Astrocyte (in vitro differentiated cells and primary cell): Measurements from ENCODE around the gene ENTHD1. TPM values are rescaled to one million over a fixed set of nuclear protein-coding genes. Genes with fewer than 3 reads are reported as not detected.

Experiments
- DNase-seq: peaks from one replicate; pipeline ENCODE4 v3.0.0-alpha.2; 2010; ENCODE audit warnings: low read depth
- FAIRE-seq: peaks from 2 replicates; lab custom pipeline; 2011; peaks lifted over from hg19 to GRCh38; lab: Jason Lieb, UNC
- H2AFZ ChIP-seq: 2 replicates; pipeline ENCODE4 v1.6.0; 2012; ENCODE audit warnings: low read depth, low read length, inconsistent platforms
- H3K27ac ChIP-seq: 2 replicates; pipeline ENCODE4 v1.5.1; 2011; ENCODE audit warnings: low read depth, low read length, inconsistent platforms
- H3K27me3 ChIP-seq: 2 replicates; pipeline ENCODE4 v1.6.0; 2011; ENCODE audit warnings: low read length, inconsistent platforms; ENCODE audit not compliant: insufficient read depth
- H3K36me3 ChIP-seq: 2 replicates; pipeline ENCODE4 v1.5.1; 2011; ENCODE audit warnings: low read length, inconsistent platforms; ENCODE audit not compliant: insufficient read depth
- H3K4me1 ChIP-seq: 2 replicates; pipeline ENCODE4 v1.5.1; 2011; ENCODE audit warnings: low read length, inconsistent platforms; ENCODE audit not compliant: insufficient read depth
- H3K4me2 ChIP-seq: 2 replicates; pipeline ENCODE4 v1.6.0; 2012; ENCODE audit warnings: low read length, inconsistent platforms
- H3K4me3 ChIP-seq: 2 replicates; pipeline ENCODE4 v1.5.1; 2011; ENCODE audit warnings: low read depth, mild to moderate bottlenecking, low read length, inconsistent platforms; ENCODE audit not compliant: insufficient read depth
- H3K79me2 ChIP-seq: 2 replicates; pipeline ENCODE4 v1.6.0; 2012; ENCODE audit warnings: mild to moderate bottlenecking, low read length, inconsistent platforms; ENCODE audit not compliant: insufficient read depth
- H3K9ac ChIP-seq: 2 replicates; pipeline ENCODE4 v1.6.0; 2012; ENCODE audit warnings: mild to moderate bottlenecking, low read length, inconsistent platforms
- H3K9me3 ChIP-seq: 2 replicates; pipeline ENCODE4 v1.5.1; 2012; ENCODE audit warnings: low read depth, mild to moderate bottlenecking, low read length, inconsistent platforms; ENCODE audit not compliant: insufficient read depth
- H4K20me1 ChIP-seq: 2 replicates; pipeline ENCODE4 v1.6.0; 2012; ENCODE audit warnings: low read length, inconsistent platforms; ENCODE audit not compliant: insufficient read depth
- H3K27ac Mint-ChIP-seq: one replicate; pipeline ENCODE4 v1.8.0; 2021; ENCODE audit warnings: mild to moderate bottlenecking, mixed read lengths; ENCODE audit not compliant: unreplicated experiment
- H3K27me3 Mint-ChIP-seq: one replicate; pipeline ENCODE4 v1.8.0; 2021; ENCODE audit warnings: low read depth, mixed read lengths; ENCODE audit not compliant: unreplicated experiment
- H3K36me3 Mint-ChIP-seq: one replicate; pipeline ENCODE4 v1.8.0; 2021; ENCODE audit warnings: low read depth, mixed read lengths; ENCODE audit not compliant: unreplicated experiment
- H3K4me1 Mint-ChIP-seq: one replicate; pipeline ENCODE4 v1.8.0; 2021; ENCODE audit warnings: low read depth, mixed read lengths; ENCODE audit not compliant: unreplicated experiment
- H3K4me3 Mint-ChIP-seq: one replicate; pipeline ENCODE4 v1.8.0; 2021; ENCODE audit warnings: mild to moderate bottlenecking, moderate library complexity, mixed read lengths; ENCODE audit not compliant: unreplicated experiment
- H3K9me3 Mint-ChIP-seq: one replicate; pipeline ENCODE4 v1.8.0; 2021; ENCODE audit warnings: mild to moderate bottlenecking, mixed read lengths; ENCODE audit not compliant: unreplicated experiment
- EZH2 ChIP-seq: IDR thresholded peaks from 2 replicates; pipeline ENCODE4 v1.6.1; 2012; ENCODE audit warnings: mild to moderate bottlenecking, low read length, inconsistent platforms; ENCODE audit not compliant: insufficient read depth
- total RNA-seq: library from RNA; stranded (reverse); gene quantifications from 2 replicates; pipeline ENCODE4 v1.2.1, GENCODE V29; 2021
- TF ChIP-seq, protein P1 (sequence below): IDR thresholded peaks from 2 replicates; pipeline ENCODE4 v1.5.1; 2011; ENCODE audit warnings: low read depth, mild to moderate bottlenecking, inconsistent platforms, low read length, moderate library complexity; ENCODE audit not compliant: insufficient read depth

The ENTHD1 gene
- total RNA-seq, 1 donor from 2014 or later = not detected

DNA sequence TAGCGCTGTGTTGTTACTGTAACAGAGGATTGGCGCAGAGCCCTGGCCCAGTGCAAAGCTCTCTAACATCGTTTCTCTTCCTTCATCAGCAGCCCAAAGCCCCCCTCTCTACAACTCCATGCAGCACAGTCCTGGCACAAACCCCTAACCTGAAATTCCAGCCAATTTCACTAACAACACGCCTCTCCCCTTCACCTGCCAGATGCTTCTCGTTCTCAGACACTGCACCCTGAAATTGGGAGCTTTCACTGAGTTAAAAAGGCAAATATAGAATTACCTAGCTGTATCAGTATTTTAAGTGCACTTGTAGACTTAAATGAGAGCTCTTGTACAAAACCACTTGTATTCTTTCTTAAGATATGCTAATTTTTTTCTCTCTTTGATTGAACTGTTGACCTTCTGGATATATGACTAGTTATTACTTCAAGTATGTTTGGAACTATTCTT is 23.7 kb upstream of the ENTHD1 start:
- Mint-ChIP-seq H3K27me3 (peaks cover 23% of the 10 kb centered on the region), H3K4me3 (no peak overlapping the region)
- no peak for FAIRE-seq

DNA sequence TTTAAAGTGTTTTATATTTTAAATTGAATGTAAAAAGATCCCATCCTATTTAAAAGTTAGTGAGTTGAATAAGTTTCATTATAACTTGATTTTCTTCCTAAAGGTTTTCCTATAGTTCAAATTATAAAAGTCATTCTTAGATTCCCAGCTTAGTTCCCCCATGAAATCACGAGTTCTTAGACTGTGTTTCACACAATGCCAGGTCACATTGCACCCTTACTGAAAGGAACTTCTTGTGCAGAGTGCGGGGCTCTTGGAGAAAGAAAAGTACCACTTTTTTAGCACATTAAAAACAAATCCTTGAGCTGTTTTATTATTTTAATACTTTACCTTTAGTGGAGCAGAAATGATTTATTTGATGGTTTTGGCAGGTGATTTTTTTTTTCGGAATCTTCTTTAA is 22.9 kb upstream of the ENTHD1 start:
- Histone ChIP-seq H3K9me3 (no peaks in the 10 kb centered on the region), H2AFZ (no peak overlapping the region), H3K27ac (no peak overlapping the region), H3K9ac (no peak overlapping the region), H3K36me3 (no peaks in the 10 kb centered on the region), H3K79me2 (no peaks in the 10 kb centered on the region), H3K4me3 (no peak overlapping the region), H3K4me2 (no peak overlapping the region), H3K27me3 (peaks cover 33% of the 10 kb centered on the region), H3K4me1 (no peaks in the 10 kb centered on the region), H4K20me1 (no peaks in the 10 kb centered on the region)
- no peak for TF ChIP-seq EZH2
- TF ChIP-seq, protein P1, sequence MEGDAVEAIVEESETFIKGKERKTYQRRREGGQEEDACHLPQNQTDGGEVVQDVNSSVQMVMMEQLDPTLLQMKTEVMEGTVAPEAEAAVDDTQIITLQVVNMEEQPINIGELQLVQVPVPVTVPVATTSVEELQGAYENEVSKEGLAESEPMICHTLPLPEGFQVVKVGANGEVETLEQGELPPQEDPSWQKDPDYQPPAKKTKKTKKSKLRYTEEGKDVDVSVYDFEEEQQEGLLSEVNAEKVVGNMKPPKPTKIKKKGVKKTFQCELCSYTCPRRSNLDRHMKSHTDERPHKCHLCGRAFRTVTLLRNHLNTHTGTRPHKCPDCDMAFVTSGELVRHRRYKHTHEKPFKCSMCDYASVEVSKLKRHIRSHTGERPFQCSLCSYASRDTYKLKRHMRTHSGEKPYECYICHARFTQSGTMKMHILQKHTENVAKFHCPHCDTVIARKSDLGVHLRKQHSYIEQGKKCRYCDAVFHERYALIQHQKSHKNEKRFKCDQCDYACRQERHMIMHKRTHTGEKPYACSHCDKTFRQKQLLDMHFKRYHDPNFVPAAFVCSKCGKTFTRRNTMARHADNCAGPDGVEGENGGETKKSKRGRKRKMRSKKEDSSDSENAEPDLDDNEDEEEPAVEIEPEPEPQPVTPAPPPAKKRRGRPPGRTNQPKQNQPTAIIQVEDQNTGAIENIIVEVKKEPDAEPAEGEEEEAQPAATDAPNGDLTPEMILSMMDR = no peak
- DNase-seq = no peak
- peaks cover 18% of the 10 kb centered on the region for H3K27me3 Mint-ChIP-seq
- H3K36me3 Mint-ChIP-seq = no peaks in the 10 kb centered on the region
- no peak overlapping the region for H3K4me3 Mint-ChIP-seq
- peaks cover 7% of the 10 kb centered on the region for H3K4me1 Mint-ChIP-seq
- H3K27ac Mint-ChIP-seq = no peak overlapping the region
- FAIRE-seq = no peak
- H3K9me3 Mint-ChIP-seq = no peaks in the 10 kb centered on the region

More for the DNA sequence above, 23.7 kb upstream of the ENTHD1 start:
- Histone ChIP-seq H3K9me3 (no peaks in the 10 kb centered on the region), H3K4me3 (no peak overlapping the region), H2AFZ (no peak overlapping the region), H3K79me2 (no peaks in the 10 kb centered on the region), H3K9ac (no peak overlapping the region), H3K36me3 (no peaks in the 10 kb centered on the region), H3K4me2 (no peak overlapping the region), H3K27ac (no peak overlapping the region), H3K27me3 (peaks cover 38% of the 10 kb centered on the region), H3K4me1 (no peaks in the 10 kb centered on the region), H4K20me1 (no peaks in the 10 kb centered on the region)
- Mint-ChIP-seq H3K9me3 (no peaks in the 10 kb centered on the region), H3K27ac (no peak overlapping the region), H3K36me3 (no peaks in the 10 kb centered on the region), H3K4me1 (peaks cover 7% of the 10 kb centered on the region)
- no peak for TF ChIP-seq EZH2
- TF ChIP-seq, protein P1 = no peak
- no peak for DNase-seq

DNA sequence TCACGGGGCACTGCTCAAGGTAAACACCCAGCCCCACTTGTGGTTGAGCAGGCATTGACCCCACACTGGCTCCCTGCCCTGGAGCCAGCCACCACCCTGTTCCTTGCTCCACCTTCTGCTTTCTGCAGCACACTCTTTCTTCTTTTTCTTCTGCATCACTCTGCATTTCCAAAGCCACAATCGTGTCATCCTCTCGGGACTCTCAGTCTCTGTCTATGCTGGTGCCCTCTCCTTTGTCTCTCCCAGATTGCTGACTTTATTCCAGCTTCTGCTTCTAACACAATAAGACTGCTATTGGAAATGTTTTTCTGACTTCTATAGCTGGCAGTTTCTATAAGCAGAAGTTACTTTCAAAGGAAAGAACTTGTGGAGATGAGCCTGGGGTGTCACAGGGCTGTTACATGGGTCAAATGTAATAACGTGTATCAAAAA is 21.8 kb upstream of the ENTHD1 start:
- FAIRE-seq = no peak
- TF ChIP-seq, protein P1 = no peak
- no peak for TF ChIP-seq EZH2
- DNase-seq = no peak
- Histone ChIP-seq H3K4me1 (no peaks in the 10 kb centered on the region), H4K20me1 (no peaks in the 10 kb centered on the region), H3K4me3 (no peak overlapping the region), H3K36me3 (no peaks in the 10 kb centered on the region), H3K27ac (no peak overlapping the region), H3K4me2 (no peak overlapping the region), H2AFZ (no peak overlapping the region), H3K79me2 (no peaks in the 10 kb centered on the region), H3K9me3 (no peaks in the 10 kb centered on the region), H3K27me3 (peaks cover 27% of the 10 kb centered on the region), H3K9ac (no peak overlapping the region)
- Mint-ChIP-seq H3K27me3 (peaks cover 18% of the 10 kb centered on the region), H3K27ac (no peak overlapping the region), H3K4me3 (no peak overlapping the region), H3K36me3 (no peaks in the 10 kb centered on the region), H3K9me3 (no peaks in the 10 kb centered on the region), H3K4me1 (peaks cover 7% of the 10 kb centered on the region)
